Sigmoid colon (tissue), 4 donors: ENCODE measurements around the gene KLF11.

ENCODE experiments used
- CTCF ChIP-seq, 4 experiments: fragments of 450-650 bp in 3 of 4; fragments of 200-600 bp in 1 of 4; IDR thresholded peaks; one replicate each; pipeline ENCODE4 v1.5.1; 2016 to 2019; ENCODE audit warnings: antibody characterized with exemption in 4 of 4, mild to moderate bottlenecking in 3 of 4, moderate library complexity in 2 of 4
- POLR2A ChIP-seq, 2 donors: fragments of 450-650 bp; IDR thresholded peaks; one replicate each; pipeline ENCODE4 v1.6.1; 2016; ENCODE audit warnings: antibody characterized with exemption in 2 of 2, mild to moderate bottlenecking in 2 of 2, moderate library complexity in 2 of 2
- POLR2AphosphoS5 ChIP-seq, 4 donors: sonication (generic); formaldehyde crosslinking; IDR thresholded peaks; one replicate each; pipeline ENCODE4 v1.6.1; 2017; ENCODE audit warnings: antibody characterized with exemption in 4 of 4

GRCh38 chr2:10071595-10071994, 28.2 kb downstream of the KLF11 start:
- TF ChIP-seq CTCF (IDR thresholded peaks at IDR 0.05) (no peak), POLR2A (IDR thresholded peaks at IDR 0.05) (no peak), POLR2AphosphoS5 (IDR thresholded peaks at IDR 0.05) (no peak)
